Subcutaneous adipose tissue (tissue), 4 donors: ENCODE data around the gene EMID1. TPM values are rescaled to one million over a fixed set of nuclear protein-coding genes. Genes with fewer than 3 reads are reported as not detected.

Experiments used
- CTCF ChIP-seq: fragments of 450-650 bp; IDR thresholded peaks from one replicate; pipeline ENCODE4 v1.5.1; 2016; ENCODE audit warnings: low read depth, mild to moderate bottlenecking, control low read depth, antibody characterized with exemption, moderate library complexity
- total RNA-seq, 4 donors: library from RNA; depleted of rRNA; stranded (reverse); fragments of >200 nt; gene quantifications; one replicate each; pipeline ENCODE4 v1.1.0, GENCODE V29; 2016

Gene EMID1
- total RNA-seq, 4 donors from 2014 or later, result 0.17 to 1.3 (median 0.94) TPM; not detected in 1

DNA sequence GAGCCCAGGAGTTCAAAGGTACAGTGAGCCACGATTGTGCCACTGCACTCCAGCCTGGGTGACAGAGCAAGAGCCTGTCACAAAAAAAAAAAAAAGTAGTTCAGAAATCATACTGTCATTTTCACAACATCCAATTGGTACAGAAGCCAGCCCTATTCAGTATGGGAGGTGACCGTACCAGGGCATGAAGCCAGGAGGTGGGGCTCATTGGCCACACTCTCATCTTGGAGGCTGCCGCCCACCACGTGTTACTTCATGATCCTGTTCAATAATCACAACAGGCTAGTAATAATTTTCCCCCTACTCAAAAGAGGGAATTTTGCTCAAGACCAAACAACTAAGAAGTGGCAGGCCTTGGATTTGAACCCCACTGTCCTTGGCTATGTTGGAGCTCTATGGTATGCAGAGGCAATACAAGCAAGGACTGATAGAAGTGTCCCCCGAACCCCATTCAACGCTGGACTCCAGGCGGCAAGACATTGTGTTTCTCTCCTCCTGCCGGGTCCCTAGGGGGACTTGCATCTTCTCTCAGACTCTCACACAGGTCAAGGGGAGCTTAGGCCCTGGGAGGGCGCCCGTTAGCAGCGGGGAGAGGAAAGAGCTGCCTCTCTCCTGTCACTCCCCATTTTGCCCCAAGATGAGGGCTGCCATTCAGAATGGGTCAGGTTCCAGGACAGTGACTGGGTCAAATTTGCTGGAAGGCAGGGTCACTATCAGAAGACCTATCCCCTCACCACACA lies 40.2 kb upstream of the EMID1 start:
- TF ChIP-seq CTCF, result no peak

- TF ChIP-seq CTCF, result no peak
Observed at GRCh38 chr22:29166180-29166579, 39.5 kb upstream of the EMID1 start.

- no peak for TF ChIP-seq CTCF
Observed at GRCh38 chr22:29167032-29167911, 38.4 kb upstream of the EMID1 start.

GRCh38 chr22:29171721-29172120 lies 34.0 kb upstream of the EMID1 start:
- no peak for TF ChIP-seq CTCF

GRCh38 chr22:29172216-29172615 lies 33.5 kb upstream of the EMID1 start:
- TF ChIP-seq CTCF, result no peak

- no peak for TF ChIP-seq CTCF
Observed at GRCh38 chr22:29175312-29175835, 30.3 kb upstream of the EMID1 start.
